H1 (cell line): ENCODE data around the gene CHD2. TPM values are rescaled to one million over a fixed set of nuclear protein-coding genes. Genes with fewer than 3 reads are reported as not detected.
A peak's percentile ranks its signal among the peaks of the same experiment; 100 is the strongest.

Source experiments
- ASH2L ChIP-seq: fragments of 200-600, 300-600 bp; sonication (generic); IDR thresholded peaks from one replicate; pipeline ENCODE4 v1.7.1; 2017; ENCODE audit warnings: low read length
- CBX5 ChIP-seq: fragments of 300-800, 300-1000 bp; sonication (generic); IDR thresholded peaks from 2 replicates; pipeline ENCODE4 v1.7.1; 2016; ENCODE audit warnings: antibody characterized with exemption, low read length, low read depth
- CBX8 ChIP-seq: fragments of 300-800, 300-1000 bp; sonication (generic); IDR thresholded peaks from 2 replicates; pipeline ENCODE4 v1.7.1; 2016; ENCODE audit warnings: low read depth, low read length, borderline replicate concordance
- CHD1 ChIP-seq: IDR thresholded peaks from 2 replicates; pipeline ENCODE4 v1.6.1; 2012; ENCODE audit warnings: low read depth, low read length, improper control_type of control experiment
- CHD2 ChIP-seq: IDR thresholded peaks from 2 replicates; pipeline ENCODE4 v1.6.1; 2012; ENCODE audit warnings: low read length, improper control_type of control experiment
- EP300 ChIP-seq, 2 experiments: IDR thresholded peaks; 1 replicate in 1 of 2; 2 replicates in 1 of 2; pipeline ENCODE4 v1.6.1; 2011 to 2012; ENCODE audit warnings: low read depth in 2 of 2, low read length in 2 of 2, mild to moderate bottlenecking in 2 of 2, borderline replicate concordance in 1 of 2, inconsistent platforms in 1 of 2, moderate library complexity in 1 of 2
- JUN ChIP-seq: IDR thresholded peaks from 2 replicates; pipeline ENCODE4 v1.6.1; 2011; ENCODE audit warnings: low read depth, mild to moderate bottlenecking, improper control_type of control experiment, low read length
- JUND ChIP-seq: IDR thresholded peaks from 2 replicates; pipeline ENCODE4 v1.6.1; 2011; ENCODE audit warnings: mild to moderate bottlenecking, improper control_type of control experiment, low read length
- NRF1 ChIP-seq: IDR thresholded peaks from 2 replicates; pipeline ENCODE4 v1.6.1; 2011; ENCODE audit warnings: mild to moderate bottlenecking, low read depth, low read length, improper control_type of control experiment
- PHF8 ChIP-seq: fragments of 200-600 bp; sonication (generic); conservative IDR thresholded peaks from 2 replicates; pipeline ENCODE4 v1.7.1; 2012; ENCODE audit warnings: low read depth, mild to moderate bottlenecking, inconsistent platforms, low read length, moderate library complexity
- POLR2AphosphoS5 ChIP-seq: IDR thresholded peaks from 2 replicates; pipeline ENCODE4 v1.6.1; 2011; ENCODE audit warnings: low read depth, low read length
- POU5F1 ChIP-seq: IDR thresholded peaks from 2 replicates; pipeline ENCODE4 v1.6.1; 2011; ENCODE audit warnings: low read depth, mild to moderate bottlenecking, low read length, moderate library complexity
- RFX5 ChIP-seq: IDR thresholded peaks from 2 replicates; pipeline ENCODE4 v1.6.1; 2011; ENCODE audit warnings: low read depth, low read length, improper control_type of control experiment, borderline replicate concordance
- SAP30 ChIP-seq: fragments of 300-600 bp; sonication (generic); IDR thresholded peaks from 2 replicates; pipeline ENCODE4 v1.7.1; 2012; ENCODE audit warnings: low read length, moderate library complexity, mild to moderate bottlenecking, inconsistent platforms; ENCODE audit not compliant: insufficient read depth, insufficient replicate concordance
- SIRT6 ChIP-seq: IDR thresholded peaks from one replicate; pipeline ENCODE4 v1.7.1; 2012; ENCODE audit warnings: low read length, inconsistent platforms
- SP1 ChIP-seq: IDR thresholded peaks from 2 replicates; pipeline ENCODE4 v1.6.1; 2011; ENCODE audit warnings: low read depth, low read length
- SRF ChIP-seq: IDR thresholded peaks from 2 replicates; pipeline ENCODE4 v1.6.1; 2011; ENCODE audit warnings: mild to moderate bottlenecking, low read depth, low read length, moderate library complexity
- TEAD4 ChIP-seq: IDR thresholded peaks from 2 replicates; pipeline ENCODE4 v1.6.1; 2012; ENCODE audit warnings: low read depth, low read length, inconsistent platforms, mixed read lengths
- polyA plus RNA-seq, 7 experiments: library from polyadenylated mRNA; depleted of rRNA in 3 of 7; stranded (reverse) in 5 of 7; unstranded in 2 of 7; fragments of >200 nt in 5 of 7; fragments of 200-250 nt in 2 of 7; gene quantifications; 1 replicate in 5 of 7; 2 replicates in 1 of 7; 4 replicates in 1 of 7; pipeline versions ENCODE4 v1.2.1 to v1.2.3, GENCODE V29; 2011 to 2013; ENCODE audit warnings: missing spikeins in 2 of 7, mixed read lengths in 2 of 7
- total RNA-seq: library from RNA; stranded (reverse); fragmentation: NEBNext Ultra II Directional; extraction: Animal tissue kit (Norgen Biotek cat#: 25700); gene quantifications from 2 replicates; pipeline ENCODE4 v1.2.1, GENCODE V29; 2021
- TF ChIP-seq, protein P1 (sequence below): IDR thresholded peaks from 2 replicates; pipeline ENCODE4 v1.6.1; 2012; ENCODE audit warnings: inconsistent platforms
- TF ChIP-seq, protein P2 (sequence below): IDR thresholded peaks from 2 replicates; pipeline ENCODE4 v1.6.1; 2012; ENCODE audit warnings: inconsistent platforms
- TF ChIP-seq, protein P3 (sequence below): IDR thresholded peaks from 2 replicates; pipeline ENCODE4 v1.6.1; 2011; ENCODE audit warnings: low read length, improper control_type of control experiment

CHD2 gene
- total and polyA plus RNA-seq, 2 of the 8 experiments (the other 6 are each of a cell fraction or from before 2014, with no cell fraction given): 28.8 to 70.0 TPM

DNA sequence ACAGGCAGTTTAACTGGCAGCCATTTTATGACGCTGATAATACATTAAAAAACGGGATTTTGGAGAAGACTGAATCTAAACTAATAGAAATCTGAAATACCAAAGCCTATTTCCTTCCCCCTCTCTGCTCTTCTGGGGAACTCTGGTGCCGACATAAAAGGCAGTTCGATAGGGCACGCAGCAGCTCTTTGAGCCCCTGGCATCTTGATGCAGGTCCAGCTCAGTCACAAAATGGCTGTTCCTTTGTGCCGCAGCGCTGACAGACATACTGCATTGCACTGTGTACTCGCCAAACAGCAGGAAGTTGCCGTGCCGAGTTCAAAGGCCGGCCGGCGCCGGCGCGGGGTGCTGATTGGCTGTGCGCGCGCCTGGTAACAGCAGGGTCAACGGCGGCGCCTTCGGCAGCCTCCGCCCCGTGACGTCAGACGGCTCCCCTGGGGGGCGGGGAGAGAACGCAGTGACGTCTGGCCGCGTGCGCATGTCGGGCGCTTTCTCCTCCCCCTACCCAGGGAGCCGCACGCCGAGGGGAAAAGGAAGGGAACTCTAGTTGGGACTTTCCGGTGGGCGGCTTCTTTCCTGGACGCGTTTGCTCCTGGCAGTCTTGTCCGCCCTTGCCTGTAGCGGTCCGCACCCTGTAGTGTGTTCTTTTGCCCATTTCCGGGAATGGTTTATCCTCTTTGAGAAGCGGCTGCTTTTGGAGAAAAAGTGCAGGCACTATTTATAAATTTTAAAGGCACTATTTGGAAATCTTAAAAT is 4.0 kb downstream of the CHD2 start (continued):
- TF ChIP-seq SAP30: no peak
- TF ChIP-seq SP1: peak; percentile 66; the same call in 1 of the 2 replicates
- TF ChIP-seq SIRT6: no peak
- TF ChIP-seq, protein P1, sequence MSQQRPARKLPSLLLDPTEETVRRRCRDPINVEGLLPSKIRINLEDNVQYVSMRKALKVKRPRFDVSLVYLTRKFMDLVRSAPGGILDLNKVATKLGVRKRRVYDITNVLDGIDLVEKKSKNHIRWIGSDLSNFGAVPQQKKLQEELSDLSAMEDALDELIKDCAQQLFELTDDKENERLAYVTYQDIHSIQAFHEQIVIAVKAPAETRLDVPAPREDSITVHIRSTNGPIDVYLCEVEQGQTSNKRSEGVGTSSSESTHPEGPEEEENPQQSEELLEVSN: 0 out of 2 replicates have a peak, but pooled peaks have one; percentile 25
- peak; percentile 89 for TF ChIP-seq TEAD4
- TF ChIP-seq CBX8: no peak
- TF ChIP-seq, protein P2, sequence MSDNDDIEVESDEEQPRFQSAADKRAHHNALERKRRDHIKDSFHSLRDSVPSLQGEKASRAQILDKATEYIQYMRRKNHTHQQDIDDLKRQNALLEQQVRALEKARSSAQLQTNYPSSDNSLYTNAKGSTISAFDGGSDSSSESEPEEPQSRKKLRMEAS: peak; percentile 94
- TF ChIP-seq SRF: no peak; the same call in 1 of the 2 replicates
- no peak for TF ChIP-seq POU5F1
- peak; percentile 71; the same call in 1 of the 2 replicates for TF ChIP-seq CHD2
- TF ChIP-seq PHF8: peak; percentile 26; the same call in 1 of the 2 replicates
- TF ChIP-seq CBX5: no peak
- TF ChIP-seq EP300 (IDR thresholded peaks at IDR 0.05; ENCODE audit: borderline replicate concordance in 1 of 2, low read depth in 2 of 2, low read length in 2 of 2): peak; percentile 10 to 38; a peak in 2 of 3 replicates
- peak; percentile 53 for TF ChIP-seq NRF1
- TF ChIP-seq RFX5: peak; percentile 92
- TF ChIP-seq JUN: no peak
- TF ChIP-seq, protein P3, sequence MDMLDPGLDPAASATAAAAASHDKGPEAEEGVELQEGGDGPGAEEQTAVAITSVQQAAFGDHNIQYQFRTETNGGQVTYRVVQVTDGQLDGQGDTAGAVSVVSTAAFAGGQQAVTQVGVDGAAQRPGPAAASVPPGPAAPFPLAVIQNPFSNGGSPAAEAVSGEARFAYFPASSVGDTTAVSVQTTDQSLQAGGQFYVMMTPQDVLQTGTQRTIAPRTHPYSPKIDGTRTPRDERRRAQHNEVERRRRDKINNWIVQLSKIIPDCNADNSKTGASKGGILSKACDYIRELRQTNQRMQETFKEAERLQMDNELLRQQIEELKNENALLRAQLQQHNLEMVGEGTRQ: peak; percentile 33; the same call in 1 of the 2 replicates
- TF ChIP-seq JUND: peak; percentile 60
- TF ChIP-seq CHD1: peak; percentile 57; the same call in 1 of the 2 replicates
- peak; percentile 50 for TF ChIP-seq ASH2L
- peak; percentile 100 for TF ChIP-seq POLR2AphosphoS5
